HEK293T (cell line): ENCODE results near the gene NTSR1.

Experiments
- CTCF ChIA-PET: fragments of 350-600 bp; formaldehyde crosslinking; extraction: SDS; loops from one replicate; lab custom pipeline; 2021; ENCODE audit warnings: antibody characterized with exemption, inconsistent platforms; lab: Yijun Ruan, JAX
- POLR2A ChIA-PET: fragments of 350-600 bp; formaldehyde crosslinking; extraction: SDS; loops from one replicate; lab custom pipeline; 2020; ENCODE audit warnings: antibody characterized with exemption, inconsistent platforms; lab: Yijun Ruan, JAX
- DNase-seq: peaks from one replicate; pipeline ENCODE4 v3.0.0; 2012; ENCODE audit warnings: mixed read lengths; ENCODE audit errors: extremely low spot score
- ARNT ChIP-seq: fragments of 450-650 bp; IDR thresholded peaks from 2 replicates; pipeline ENCODE4 v1.6.1; 2017; ENCODE audit warnings: mild to moderate bottlenecking
- BHLHE40 ChIP-seq: fragments of 450-650 bp; IDR thresholded peaks from 2 replicates; pipeline ENCODE4 v1.6.1; 2016; ENCODE audit warnings: mild to moderate bottlenecking, moderate library complexity, borderline replicate concordance
- CTBP1 ChIP-seq: fragments of 450-650 bp; IDR thresholded peaks from 2 replicates; pipeline ENCODE4 v1.6.1; 2016; ENCODE audit warnings: borderline replicate concordance
- FOXA1 ChIP-seq: fragments of 450-650 bp; IDR thresholded peaks from 2 replicates; pipeline ENCODE4 v1.6.1; 2016; ENCODE audit warnings: mild to moderate bottlenecking
- FOXK2 ChIP-seq: fragments of 450-650 bp; IDR thresholded peaks from 2 replicates; pipeline ENCODE4 v1.6.1; 2016; ENCODE audit warnings: mild to moderate bottlenecking
- FOXM1 ChIP-seq: fragments of 450-650 bp; IDR thresholded peaks from 2 replicates; pipeline ENCODE4 v1.6.1; 2017; ENCODE audit warnings: mild to moderate bottlenecking, borderline replicate concordance
- HDGF ChIP-seq: fragments of 450-650 bp; IDR thresholded peaks from 2 replicates; pipeline ENCODE4 v1.6.1; 2017; ENCODE audit warnings: antibody characterized with exemption, borderline replicate concordance
- L3MBTL2 ChIP-seq: fragments of 450-650 bp; conservative IDR thresholded peaks from 2 replicates; pipeline ENCODE4 v1.6.1; 2016; ENCODE audit warnings: mild to moderate bottlenecking
- LEF1 ChIP-seq: fragments of 450-650 bp; IDR thresholded peaks from 2 replicates; pipeline ENCODE4 v1.6.1; 2017; ENCODE audit warnings: mild to moderate bottlenecking, borderline replicate concordance
- NFRKB ChIP-seq: fragments of 450-650 bp; IDR thresholded peaks from 2 replicates; pipeline ENCODE4 v1.6.1; 2016; ENCODE audit warnings: mild to moderate bottlenecking, moderate library complexity
- SP1 ChIP-seq: fragments of 450-650 bp; IDR thresholded peaks from 2 replicates; pipeline ENCODE4 v1.6.1; 2017
- SUZ12 ChIP-seq: fragments of 450-650 bp; IDR thresholded peaks from 2 replicates; pipeline ENCODE4 v1.6.1; 2016; ENCODE audit warnings: mild to moderate bottlenecking
- TARDBP ChIP-seq: fragments of 450-650 bp; IDR thresholded peaks from 2 replicates; pipeline ENCODE4 v1.6.1; 2016
- ZNF384 ChIP-seq: fragments of 450-650 bp; IDR thresholded peaks from 2 replicates; pipeline ENCODE4 v1.6.1; 2016
- TF ChIP-seq, protein P1 (sequence below): fragments of 450-650 bp; IDR thresholded peaks from 2 replicates; pipeline ENCODE4 v1.6.1; 2016

NTSR1 gene

DNA sequence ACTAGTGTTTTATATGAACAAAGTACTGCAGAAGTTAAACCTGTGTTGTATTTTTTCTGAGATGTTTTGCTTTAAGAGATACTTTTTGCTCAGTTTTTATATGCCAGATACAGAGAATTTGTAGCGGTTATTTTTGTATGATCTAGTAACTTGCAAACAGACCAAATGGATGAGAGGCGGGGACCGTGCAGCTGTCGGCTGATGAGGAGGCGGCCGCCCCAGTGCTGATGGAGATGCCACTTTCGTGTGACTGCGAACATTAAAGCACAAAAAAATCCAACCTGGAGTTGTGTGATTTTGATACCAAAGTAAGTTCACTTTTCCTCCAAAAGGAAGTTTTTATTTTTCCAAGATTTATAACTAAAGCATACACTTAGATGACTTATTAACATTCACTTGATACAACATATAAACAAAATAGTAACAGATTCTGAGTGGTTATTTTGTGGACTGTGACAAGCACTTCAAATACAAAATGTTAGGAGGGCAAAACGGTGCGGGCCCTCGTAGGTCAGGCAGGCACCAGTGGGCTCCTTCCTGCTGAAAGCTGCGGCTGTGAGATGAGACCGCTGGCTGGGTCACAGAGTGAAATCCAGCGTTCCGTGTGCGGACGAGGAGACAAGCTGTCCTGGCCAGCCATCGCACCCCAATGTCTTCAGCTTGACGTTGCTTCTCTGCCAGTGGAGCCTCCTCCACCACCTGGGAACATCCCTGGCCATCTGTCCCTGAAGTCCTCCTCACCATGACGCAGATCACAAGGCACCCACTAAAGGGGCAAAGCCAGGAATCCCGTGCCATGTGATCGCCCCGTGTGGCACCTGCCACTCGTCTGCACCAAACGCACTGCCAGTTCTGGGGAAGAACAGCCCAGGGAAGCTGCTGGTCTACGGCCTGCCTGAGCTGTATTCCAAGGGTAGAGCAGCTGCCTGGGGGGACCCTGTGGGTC, 92.0 kb downstream of the NTSR1 start:
- no peak for DNase-seq

DNA sequence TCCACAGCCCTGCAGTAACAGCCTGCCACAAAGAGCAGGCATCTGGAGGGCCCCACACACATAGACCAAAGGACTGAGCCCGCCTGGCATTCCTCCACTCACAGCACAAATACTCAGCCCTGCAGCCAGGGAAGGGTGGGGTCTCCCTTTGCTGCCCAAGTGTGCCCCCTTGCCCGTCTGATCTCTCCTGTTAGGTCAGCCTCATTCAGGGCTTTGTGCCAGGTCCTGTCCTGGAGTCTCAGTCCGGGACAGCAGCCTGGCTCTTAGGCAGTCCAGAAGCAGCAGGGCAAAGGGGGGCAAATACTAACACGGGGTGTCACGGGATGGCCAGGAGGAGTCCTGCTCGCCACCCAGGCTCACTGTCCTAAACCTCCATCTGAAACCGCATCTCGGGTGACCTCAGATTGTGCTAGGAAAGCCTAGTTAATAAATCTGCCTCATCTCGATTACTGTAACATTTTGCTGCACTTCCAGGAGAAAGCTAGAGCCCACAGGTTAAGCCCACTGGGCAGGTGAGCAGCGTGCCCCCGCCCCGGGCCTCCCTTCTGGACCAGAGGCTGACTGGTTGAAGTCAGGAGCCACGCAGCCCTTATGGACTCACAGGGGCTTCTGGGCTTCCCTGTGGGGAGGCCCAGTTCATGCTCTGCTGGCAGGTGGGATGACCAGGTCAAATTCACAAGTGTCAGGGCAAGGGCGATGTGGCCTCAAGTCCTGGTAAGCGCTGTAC, 92.8 kb downstream of the NTSR1 start:
- TF ChIP-seq SP1 (no peak), FOXK2 (no peak), NFRKB (no peak), ZNF384 (no peak), HDGF (no peak), FOXM1 (no peak), ARNT (no peak), BHLHE40 (no peak)
- TF ChIP-seq, protein P1, sequence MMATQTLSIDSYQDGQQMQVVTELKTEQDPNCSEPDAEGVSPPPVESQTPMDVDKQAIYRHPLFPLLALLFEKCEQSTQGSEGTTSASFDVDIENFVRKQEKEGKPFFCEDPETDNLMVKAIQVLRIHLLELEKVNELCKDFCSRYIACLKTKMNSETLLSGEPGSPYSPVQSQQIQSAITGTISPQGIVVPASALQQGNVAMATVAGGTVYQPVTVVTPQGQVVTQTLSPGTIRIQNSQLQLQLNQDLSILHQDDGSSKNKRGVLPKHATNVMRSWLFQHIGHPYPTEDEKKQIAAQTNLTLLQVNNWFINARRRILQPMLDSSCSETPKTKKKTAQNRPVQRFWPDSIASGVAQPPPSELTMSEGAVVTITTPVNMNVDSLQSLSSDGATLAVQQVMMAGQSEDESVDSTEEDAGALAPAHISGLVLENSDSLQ = no peak
- ChIA-PET CTCF (no interaction called here), POLR2A (no interaction called here)
- DNase-seq = no peak

More for the DNA sequence above, 92.0 kb downstream of the NTSR1 start:
- TF ChIP-seq SP1 (no peak), TARDBP (no peak), L3MBTL2 (no peak), SUZ12 (no peak), NFRKB (no peak), BHLHE40 (no peak), CTBP1 (no peak), ZNF384 (no peak), HDGF (no peak), LEF1 (no peak), FOXM1 (no peak)
- TF ChIP-seq, protein P1 = no peak
- ChIA-PET POLR2A (interaction anchor here (1.3 kb wide), 1 partner anchor 14 kb away, joined by 3 read pairs; no protein-coding TSS in a partner anchor), CTCF (no interaction called here)

DNA sequence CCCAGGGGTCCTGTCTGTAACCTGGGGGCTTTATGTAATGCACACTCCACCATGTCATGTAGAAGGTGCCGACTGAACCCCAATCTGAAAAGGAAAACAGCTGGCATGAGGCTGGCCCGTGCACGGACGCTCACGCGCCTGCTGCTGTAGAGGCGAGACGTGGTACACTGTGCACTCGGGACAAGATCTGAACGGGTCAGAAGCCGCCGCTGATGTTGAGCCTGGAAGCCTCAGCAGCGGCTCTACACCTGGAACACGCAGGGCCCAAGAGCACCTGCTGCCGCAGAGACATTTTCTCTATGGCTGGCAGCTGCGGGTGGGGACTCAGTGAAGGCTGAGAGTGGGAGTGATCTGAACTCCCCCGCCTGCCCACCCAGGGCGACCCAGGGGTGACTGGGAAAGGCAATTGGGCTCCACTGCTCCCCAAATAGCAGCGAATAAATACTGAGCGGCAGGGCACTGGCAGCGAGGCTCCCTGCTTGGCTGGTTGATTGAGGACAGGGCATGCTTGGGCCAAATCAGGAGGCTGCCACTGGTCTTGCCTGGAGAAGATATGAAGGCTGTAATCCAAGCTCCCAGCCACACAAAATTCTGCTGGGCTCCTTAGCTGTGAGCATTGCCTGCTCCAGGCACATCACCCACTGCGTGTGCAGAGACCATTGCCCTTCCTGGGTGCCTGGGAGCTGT, 93.5 kb downstream of the NTSR1 start:
- no peak for DNase-seq
- ChIA-PET CTCF (no interaction called here), POLR2A (interaction anchor here (3.5 kb wide), 1 partner anchor 7 kb away, joined by 25 read pairs; the partner anchor contains the start of gene MRGBP)
- no peak for TF ChIP-seq TARDBP
- TF ChIP-seq BHLHE40 = no peak
- no peak for TF ChIP-seq FOXA1
- TF ChIP-seq CTBP1 = no peak
- no peak for TF ChIP-seq HDGF
- TF ChIP-seq ARNT = no peak
- no peak for TF ChIP-seq LEF1

DNA sequence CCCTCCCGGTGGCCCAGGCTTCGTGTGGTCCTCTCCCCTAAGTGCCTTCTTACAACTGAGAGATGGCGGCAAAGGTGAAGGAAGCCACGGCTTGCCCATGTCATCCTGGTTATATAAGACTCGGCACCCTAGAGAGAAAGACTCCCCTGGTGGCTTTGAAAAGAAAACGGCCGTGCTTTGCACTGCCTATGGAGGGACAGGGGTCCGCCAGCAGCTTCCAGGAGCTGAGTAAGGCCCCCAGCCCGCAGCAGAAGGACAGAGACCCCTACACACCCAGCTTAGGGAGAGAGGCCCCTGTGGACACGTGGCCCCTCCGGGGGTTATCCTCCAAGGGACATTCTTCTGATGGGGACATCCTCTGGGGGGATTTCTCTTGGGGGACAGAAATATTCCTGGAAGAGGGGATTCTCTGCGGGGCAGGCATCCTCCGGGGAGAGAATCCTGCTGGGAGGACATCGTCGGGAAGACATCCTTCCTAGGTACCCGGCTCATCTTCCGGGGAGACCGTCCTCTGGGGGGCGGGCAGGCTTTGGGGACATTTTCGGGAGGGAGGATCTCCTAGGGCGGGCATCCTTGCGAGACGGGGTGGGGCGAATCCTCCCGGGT, 95.5 kb downstream of the NTSR1 start:
- CTCF ChIA-PET = interaction anchor here (0.6 kb wide), 1 partner anchor 18 kb away, joined by 4 read pairs; no protein-coding TSS in a partner anchor
- POLR2A ChIA-PET = interaction anchor here (3.5 kb wide), 1 partner anchor 9 kb away, joined by 25 read pairs; the partner anchor contains the start of gene MRGBP
- DNase-seq = no peak
- TF ChIP-seq L3MBTL2 = no peak

DNA sequence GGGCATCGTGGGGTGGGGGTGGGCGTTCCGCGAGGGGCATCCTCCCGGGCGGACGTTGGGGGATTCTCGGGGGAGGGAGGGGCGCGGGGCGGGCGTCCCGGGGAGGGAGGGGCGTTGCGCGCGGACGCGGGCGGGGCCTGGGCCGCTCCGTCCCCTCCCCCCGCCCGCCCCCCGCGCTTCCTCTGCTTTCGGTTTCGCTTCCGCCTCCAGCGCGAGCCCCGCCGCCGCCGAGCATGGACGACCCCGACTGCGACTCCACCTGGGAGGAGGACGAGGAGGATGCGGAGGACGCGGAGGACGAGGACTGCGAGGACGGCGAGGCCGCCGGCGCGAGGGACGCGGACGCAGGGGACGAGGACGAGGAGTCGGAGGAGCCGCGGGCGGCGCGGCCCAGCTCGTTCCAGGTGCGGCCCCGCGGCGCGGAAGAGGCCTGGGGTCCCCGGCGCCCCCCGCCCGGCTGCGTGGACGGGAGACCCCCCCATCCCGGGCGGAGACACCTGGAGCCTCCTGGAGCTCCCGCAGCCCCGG, 96.1 kb downstream of the NTSR1 start, which contains the start of gene OGFR:
Gene OGFR, plus strand, starts transcription at position 209 of the 528 bp plus-strand sequence. Its CDS starts 25 bp downstream, at position 234.
- peak; percentile 68 for DNase-seq
- ChIA-PET CTCF (no interaction called here), POLR2A (interaction anchor here (3.5 kb wide), 1 partner anchor 9 kb away, joined by 25 read pairs; the partner anchor contains the start of gene MRGBP)
- no peak for TF ChIP-seq TARDBP
- TF ChIP-seq, protein P1 = no peak
- TF ChIP-seq FOXK2 = no peak
- no peak for TF ChIP-seq LEF1
